Central memory CD8-positive, alpha-beta T cell (primary cell): ENCODE measurements around the gene KCNC1.

ENCODE experiments used
- ATAC-seq: fragments of 150-1000 bp; cut with Tn5 transposase; replicated peaks from 2 replicates; pipeline ENCODE4 v1.10.0; 2022; ENCODE audit warnings: mild to moderate bottlenecking, moderate FRiP score, moderate number of reproducible peaks; ENCODE audit not compliant: poor library complexity, severe bottlenecking; ENCODE audit errors: extremely low read depth
- DNase-seq, 2 donors: peaks; one replicate each; pipeline ENCODE4 v3.0.0; 2021; ENCODE audit warnings: low spot score in 2 of 2
- H3K27ac Mint-ChIP-seq: one replicate; pipeline ENCODE4 v1.8.0; 2022; ENCODE audit warnings: low read depth, mild to moderate bottlenecking, moderate library complexity, mixed read lengths
- H3K27me3 Mint-ChIP-seq: one replicate; pipeline ENCODE4 v1.8.0; 2022; ENCODE audit warnings: mixed read lengths
- H3K36me3 Mint-ChIP-seq: one replicate; pipeline ENCODE4 v1.8.0; 2022; ENCODE audit warnings: mild to moderate bottlenecking, moderate library complexity, mixed read lengths; ENCODE audit not compliant: insufficient read depth
- H3K4me1 Mint-ChIP-seq: one replicate; pipeline ENCODE4 v1.8.0; 2022; ENCODE audit warnings: mixed read lengths
- H3K4me3 Mint-ChIP-seq: one replicate; pipeline ENCODE4 v1.8.0; 2022; ENCODE audit warnings: mild to moderate bottlenecking, moderate library complexity, mixed read lengths
- H3K9me3 Mint-ChIP-seq: one replicate; pipeline ENCODE4 v1.8.0; 2022; ENCODE audit warnings: mixed read lengths

The KCNC1 gene

DNA sequence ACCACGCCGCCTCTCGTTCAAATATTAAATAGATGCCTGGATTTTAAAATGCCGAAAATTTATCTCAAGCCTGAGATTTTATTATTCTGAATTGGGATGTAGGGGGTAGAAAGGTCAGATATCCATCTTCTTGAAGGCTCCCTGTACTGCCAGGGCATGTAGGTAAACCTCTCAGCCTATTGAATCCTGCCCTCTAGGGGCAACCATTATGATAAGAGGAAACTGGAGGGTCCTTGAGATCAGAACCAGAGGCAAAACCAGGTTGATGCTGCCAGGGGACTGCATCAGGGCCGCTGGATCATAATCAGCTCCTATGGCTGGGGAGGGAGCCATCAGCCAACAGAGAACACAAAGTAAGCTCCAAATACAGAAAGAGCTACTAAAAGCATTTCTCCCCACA, 92.4 kb downstream of the KCNC1 start:
- Mint-ChIP-seq H3K36me3 (peaks cover 4% of the 10 kb centered on the region), H3K27me3 (no peaks in the 10 kb centered on the region), H3K27ac (no peak overlapping the region), H3K4me3 (no peak overlapping the region), H3K4me1 (no peaks in the 10 kb centered on the region), H3K9me3 (no peaks in the 10 kb centered on the region)
- ATAC-seq (no peak), DNase-seq (no peak)

DNA sequence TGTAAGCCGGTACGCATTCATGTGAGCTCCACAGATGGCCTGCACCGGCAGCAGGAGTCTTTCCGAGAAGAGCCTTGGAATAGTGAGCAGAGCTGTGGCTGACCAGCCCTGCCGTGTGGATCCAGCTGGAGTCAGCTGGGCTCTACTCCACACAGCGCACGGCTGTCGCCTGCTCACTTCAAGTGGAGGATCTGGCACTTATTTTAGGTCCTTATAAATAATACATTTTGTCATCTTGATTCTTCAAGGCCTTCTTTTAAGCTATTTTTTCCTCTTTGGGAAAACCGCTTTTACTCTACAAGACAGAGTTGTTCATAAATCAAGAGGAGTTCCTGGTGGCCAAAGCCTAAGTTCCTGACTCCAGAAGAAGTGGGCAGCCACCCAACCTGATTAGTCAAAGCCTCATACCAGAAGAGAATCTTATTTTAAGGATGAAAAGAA, 93.8 kb downstream of the KCNC1 start:
- Mint-ChIP-seq H3K27me3 (no peaks in the 10 kb centered on the region), H3K4me3 (no peak overlapping the region), H3K9me3 (no peaks in the 10 kb centered on the region), H3K4me1 (no peaks in the 10 kb centered on the region), H3K36me3 (peaks cover 1% of the 10 kb centered on the region), H3K27ac (no peak overlapping the region)
- ATAC-seq: no peak
- DNase-seq: no peak

DNA sequence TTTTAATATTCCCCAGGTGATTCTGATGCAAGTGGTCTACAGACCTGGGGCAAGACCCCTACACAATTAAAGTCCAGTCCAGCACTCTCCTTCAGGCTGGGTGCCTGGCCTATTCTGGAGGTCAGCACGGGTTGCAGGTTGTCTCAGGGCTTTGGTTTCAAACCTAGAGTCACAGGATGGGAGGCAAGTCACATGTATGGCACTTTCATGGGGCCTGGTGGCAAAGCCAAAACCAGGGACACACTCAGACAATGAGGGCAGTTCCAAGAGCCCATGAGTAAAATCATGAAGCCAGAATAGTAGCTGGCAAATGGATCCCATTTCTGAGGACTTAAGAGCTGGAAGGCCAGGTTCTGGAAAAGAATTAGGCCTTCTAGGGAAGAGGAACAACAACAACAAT, 96.6 kb downstream of the KCNC1 start:
- Mint-ChIP-seq H3K36me3 (peaks cover 1% of the 10 kb centered on the region), H3K4me1 (no peaks in the 10 kb centered on the region), H3K27ac (no peak overlapping the region), H3K9me3 (no peaks in the 10 kb centered on the region), H3K4me3 (no peak overlapping the region), H3K27me3 (no peaks in the 10 kb centered on the region)
- no peak for ATAC-seq
- no peak for DNase-seq

DNA sequence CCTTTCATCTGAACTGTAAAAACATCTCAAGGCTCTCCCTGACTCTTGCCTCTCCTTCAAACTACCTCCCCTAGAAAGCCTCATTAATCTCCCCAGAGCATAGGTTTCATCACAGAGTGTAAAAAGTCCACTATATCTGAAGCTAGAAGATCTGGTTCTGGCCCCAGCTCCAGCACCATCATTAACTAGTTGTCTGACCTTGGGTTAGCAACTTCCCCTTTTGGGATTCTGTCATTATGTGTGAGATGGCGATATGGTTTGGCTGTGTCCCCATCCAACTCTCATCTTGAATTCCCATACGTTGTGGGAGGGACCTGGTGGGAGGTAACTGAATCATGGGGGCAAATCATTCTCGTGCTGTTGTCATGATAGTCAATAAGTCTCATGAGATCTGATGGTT, 97.3 kb downstream of the KCNC1 start:
- no peaks in the 10 kb centered on the region for H3K4me1 Mint-ChIP-seq

More for the DNA sequence above, 97.3 kb downstream of the KCNC1 start:
- H3K4me3 Mint-ChIP-seq: no peak overlapping the region
- no peaks in the 10 kb centered on the region for H3K27me3 Mint-ChIP-seq
- no peak overlapping the region for H3K27ac Mint-ChIP-seq
- no peak for DNase-seq
- no peak for ATAC-seq
- no peaks in the 10 kb centered on the region for H3K9me3 Mint-ChIP-seq
- peaks cover 1% of the 10 kb centered on the region for H3K36me3 Mint-ChIP-seq
